ENCODE measurements around the gene PGP. TPM values are rescaled to one million over a fixed set of nuclear protein-coding genes. Genes with fewer than 3 reads are reported as not detected.

Gene PGP
- total and polyA plus RNA-seq, 10 of the 15 experiments (the other 5 are each of a cell fraction or from before 2014, with no cell fraction given), result 0.42 to 28.0 (median 12.1) TPM

DNA sequence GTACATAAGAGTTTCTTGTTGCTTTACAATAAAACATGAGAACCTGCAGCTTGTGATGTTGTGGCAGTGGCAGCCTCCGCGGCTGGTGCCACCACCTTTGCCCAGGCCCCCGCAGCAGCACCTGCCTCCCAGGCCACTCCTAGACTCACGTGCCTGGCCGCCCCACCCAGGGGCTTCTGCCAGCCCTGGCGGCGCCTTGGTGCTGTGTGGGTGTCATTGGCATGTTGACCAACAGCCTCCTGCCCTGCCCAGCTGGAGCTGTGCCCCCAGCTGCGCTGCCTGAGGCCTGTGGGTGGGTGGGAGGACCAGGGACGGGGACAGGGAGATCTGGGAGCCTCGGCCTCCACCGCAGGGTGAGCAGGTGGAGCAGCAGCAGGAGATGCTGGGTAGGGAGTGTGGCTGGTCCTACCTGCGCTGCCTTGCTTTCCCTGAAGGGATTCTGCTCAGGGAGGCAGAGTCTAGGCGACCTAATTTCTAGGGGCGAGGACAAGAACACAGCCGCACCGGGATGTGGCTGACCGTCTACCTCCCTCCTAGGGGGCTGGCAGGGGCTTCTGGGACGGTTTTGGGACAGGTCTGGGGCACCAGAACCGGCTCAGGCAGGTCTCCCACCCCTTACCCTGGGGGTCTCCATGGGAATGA lies 21.2 kb upstream of the PGP start:
- POLR2A ChIA-PET, result no interaction called here
- no peak overlapping the region for H3K4me2 ChIP-seq (ENCODE audit: control insufficient read depth, insufficient read depth)

DNA sequence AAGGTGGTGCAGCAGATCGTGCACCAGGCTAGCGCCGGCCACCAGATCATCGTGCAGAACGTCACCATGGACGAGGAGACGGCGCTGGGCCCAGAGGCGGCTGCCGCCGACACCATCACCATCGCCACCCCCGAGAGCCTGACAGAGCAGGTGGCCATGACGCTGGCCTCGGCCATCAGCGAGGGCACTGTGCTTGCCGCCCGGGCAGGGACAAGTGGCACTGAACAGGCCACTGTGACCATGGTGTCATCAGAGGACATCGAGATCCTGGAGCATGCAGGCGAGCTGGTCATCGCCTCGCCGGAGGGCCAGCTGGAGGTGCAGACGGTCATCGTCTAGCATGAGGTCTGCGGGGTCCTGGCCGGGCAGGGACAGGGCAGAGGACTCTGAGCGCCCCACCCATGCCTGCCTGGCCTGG lies 20.6 kb upstream of the PGP start:
- in situ Hi-C loops (cut with MboI), result no loop called here
- DNase-seq (ENCODE audit: low read depth, low spot score), result no peak

More for the DNA sequence above, 21.2 kb upstream of the PGP start:
- no peak for FAIRE-seq
- no TSS peak for BruUV-seq (replicated peaks)
- 92% methylated on average over 16 of the region's 19 CpGs for WGBS (ENCODE audit: insufficient coverage, insufficient replicate concordance, low lambda C conversion rate, missing lambda C conversion rate)
- TF ChIP-seq POLR2A (IDR thresholded peaks at IDR 0.05; ENCODE audit: low read depth, low read length) (0 out of 2 replicates have a peak, but pooled peaks have one; percentile 2), BHLHE40 (IDR thresholded peaks at IDR 0.05; ENCODE audit: borderline replicate concordance in 1 of 2, low read depth in 2 of 2, low read length in 1 of 2) (no peak), KAT2A (conservative IDR thresholded peaks at IDR 0.05; ENCODE audit: control insufficient read depth, low read depth, low read length) (no peak)
- SMC1A ChIA-PET (ENCODE audit: uncharacterized antibody, unreplicated experiment), result no interaction called here
- H3K9ac ChIP-seq (ENCODE audit: control insufficient read depth, insufficient read depth, low read length), result no peak overlapping the region
- DNase-seq (ENCODE audit: low read depth, low spot score), result no peak
- CTCF ChIA-PET, result no interaction called here
- no peaks in the 10 kb centered on the region for H3K9me3 ChIP-seq (replicated peaks; ENCODE audit: control insufficient read depth, insufficient read depth, low read length)
- no peak overlapping the region for H3K4me3 ChIP-seq
- in situ Hi-C loops (cut with MboI) (no loop called here), intact Hi-C loops (cut with micrococcal nuclease; ENCODE audit: unreplicated experiment) (no loop called here)
- H3K27me3 ChIP-seq (replicated peaks in 1 of 2; ENCODE audit: control insufficient read depth in 2 of 2, insufficient read depth in 2 of 2, low read length in 1 of 2), result no peaks in the 10 kb centered on the region
- H3K4me1 ChIP-seq (ENCODE audit: control insufficient read depth, insufficient read depth, low read length), result no peaks in the 10 kb centered on the region
- RAD21 ChIA-PET (ENCODE audit: unreplicated experiment), result no interaction called here
- peaks cover 0 to 31% of the 10 kb centered on the region in 2 experiments; a peak in 3 of 4 replicates for H3K36me3 ChIP-seq (ENCODE audit: control insufficient read depth in 2 of 2, insufficient read depth in 2 of 2, low read length in 1 of 2)
- no peak for ATAC-seq
- no peaks in the 10 kb centered on the region for H4K20me1 ChIP-seq (ENCODE audit: control insufficient read depth, insufficient read depth)
- no peak overlapping the region for H3K27ac ChIP-seq (ENCODE audit: control insufficient read depth, insufficient read depth)
- H2AFZ ChIP-seq (ENCODE audit: control insufficient read depth, low read depth, low read length), result no peak overlapping the region
- H3K79me2 ChIP-seq (ENCODE audit: control insufficient read depth, insufficient read depth, low read length), result no peaks in the 10 kb centered on the region

More for the DNA sequence above, 20.6 kb upstream of the PGP start:
- SMC1A ChIA-PET (ENCODE audit: uncharacterized antibody, unreplicated experiment), result no interaction called here
- Histone ChIP-seq H3K27ac (ENCODE audit: control insufficient read depth, insufficient read depth) (no peak overlapping the region), H3K79me2 (ENCODE audit: control insufficient read depth, insufficient read depth, low read length) (no peaks in the 10 kb centered on the region), H3K36me3 (ENCODE audit: control insufficient read depth in 2 of 2, insufficient read depth in 2 of 2, low read length in 1 of 2) (peaks cover 0 to 33% of the 10 kb centered on the region in 2 experiments; a peak in 3 of 4 replicates), H3K4me3 (no peak overlapping the region), H4K20me1 (ENCODE audit: control insufficient read depth, insufficient read depth) (no peaks in the 10 kb centered on the region), H3K27me3 (replicated peaks in 1 of 2; ENCODE audit: control insufficient read depth in 2 of 2, insufficient read depth in 2 of 2, low read length in 1 of 2) (no peaks in the 10 kb centered on the region), H3K4me1 (ENCODE audit: control insufficient read depth, insufficient read depth, low read length) (no peaks in the 10 kb centered on the region), H2AFZ (ENCODE audit: control insufficient read depth, low read depth, low read length) (no peak overlapping the region), H3K9me3 (replicated peaks; ENCODE audit: control insufficient read depth, insufficient read depth, low read length) (no peaks in the 10 kb centered on the region), H3K4me2 (ENCODE audit: control insufficient read depth, insufficient read depth) (no peak overlapping the region), H3K9ac (ENCODE audit: control insufficient read depth, insufficient read depth, low read length) (no peak overlapping the region)
- 97% methylated on average over 26 of the region's 28 CpGs for WGBS (ENCODE audit: insufficient coverage, insufficient replicate concordance, low lambda C conversion rate, missing lambda C conversion rate)
- CTCF ChIA-PET, result no interaction called here
- POLR2A ChIA-PET, result no interaction called here
- TF ChIP-seq SREBF2 (IDR thresholded peaks at IDR 0.05; ENCODE audit: low read length), result no peak
- peak; percentile 10; the same call in 1 of the 2 replicates for TF ChIP-seq POLR2A (IDR thresholded peaks at IDR 0.05; ENCODE audit: low read depth, low read length)
- intact Hi-C loops (cut with micrococcal nuclease; ENCODE audit: unreplicated experiment), result no loop called here
- FAIRE-seq (no peak), ATAC-seq (no peak)
- no TSS peak for BruUV-seq (replicated peaks)
- RAD21 ChIA-PET (ENCODE audit: unreplicated experiment), result no interaction called here
